Activated CD4-positive, CD25-positive, alpha-beta regulatory T cell (primary cell): ENCODE measurements around the gene MAP3K8.

Experiments
- DNase-seq, 4 experiments: peaks; one replicate each; lab custom pipeline; 2025; lab: John Stamatoyannopoulos, UW

MAP3K8 gene

DNA sequence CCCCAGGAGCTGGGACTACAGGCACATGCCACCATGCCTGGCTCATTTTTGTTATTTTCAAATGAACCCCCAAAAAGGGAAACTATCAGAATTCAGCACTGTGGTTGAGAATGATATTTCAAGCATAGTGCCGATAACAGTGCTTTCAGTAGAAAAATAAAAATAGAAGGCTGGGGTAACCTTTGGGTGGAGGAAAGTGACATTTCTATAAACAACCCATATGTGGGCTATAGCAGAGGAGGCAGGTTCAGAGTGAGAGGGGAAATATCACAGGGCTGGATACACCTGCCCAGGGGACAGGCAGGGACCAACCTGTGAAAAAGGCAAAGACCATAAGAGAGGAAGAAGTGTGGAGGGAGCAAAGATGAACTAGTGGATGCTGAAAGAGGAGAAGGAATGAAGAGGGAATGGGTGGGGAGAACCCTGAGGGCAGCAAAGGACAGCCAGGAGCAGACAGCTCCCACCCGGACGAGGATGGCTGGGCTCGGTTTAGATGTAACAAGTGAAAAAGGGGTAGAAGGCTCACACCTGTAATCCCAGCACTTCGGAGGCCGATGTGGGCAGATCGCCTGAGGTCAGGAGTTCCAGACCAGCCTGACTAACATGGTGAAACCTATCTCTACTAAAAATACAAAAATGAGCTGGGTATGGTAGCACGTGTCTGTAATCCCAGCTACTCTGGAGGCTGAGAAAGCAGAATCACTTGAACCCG lies 56.5 kb downstream of the MAP3K8 start:
- DNase-seq = no peak

DNA sequence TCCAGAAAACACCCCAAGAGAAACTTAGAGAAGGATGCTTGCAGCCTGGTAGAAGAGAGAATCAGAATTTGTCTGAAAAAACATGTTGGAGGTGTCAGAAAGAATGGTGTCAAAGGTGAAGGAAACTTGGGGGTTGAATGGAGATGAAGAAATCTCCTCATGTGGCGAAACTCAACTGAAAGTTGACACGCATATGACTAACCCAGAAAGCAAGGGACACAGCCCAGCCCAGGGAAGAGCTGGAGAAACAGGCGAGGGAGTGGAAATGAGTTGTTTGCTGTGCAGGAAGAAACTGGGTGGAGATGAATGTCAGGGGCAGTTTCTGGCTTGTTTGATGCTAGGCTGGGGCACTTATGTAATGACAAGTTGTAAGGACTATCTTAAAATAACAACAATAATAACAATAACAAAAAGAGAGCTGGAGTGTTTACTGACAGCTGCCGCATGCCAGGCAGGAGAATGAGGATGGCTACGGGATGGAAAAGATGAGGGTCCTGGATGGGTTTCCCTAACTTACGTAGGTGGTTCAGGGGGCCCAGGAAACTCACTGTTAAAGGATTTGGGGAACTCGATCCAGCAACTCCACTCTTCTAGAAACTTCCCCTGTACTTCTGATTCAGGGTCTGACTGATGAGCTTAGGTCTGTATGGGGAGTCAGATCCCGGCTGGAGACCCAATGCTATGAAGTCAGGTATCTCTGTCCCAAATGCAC lies 57.4 kb downstream of the MAP3K8 start:
- DNase-seq = no peak

DNA sequence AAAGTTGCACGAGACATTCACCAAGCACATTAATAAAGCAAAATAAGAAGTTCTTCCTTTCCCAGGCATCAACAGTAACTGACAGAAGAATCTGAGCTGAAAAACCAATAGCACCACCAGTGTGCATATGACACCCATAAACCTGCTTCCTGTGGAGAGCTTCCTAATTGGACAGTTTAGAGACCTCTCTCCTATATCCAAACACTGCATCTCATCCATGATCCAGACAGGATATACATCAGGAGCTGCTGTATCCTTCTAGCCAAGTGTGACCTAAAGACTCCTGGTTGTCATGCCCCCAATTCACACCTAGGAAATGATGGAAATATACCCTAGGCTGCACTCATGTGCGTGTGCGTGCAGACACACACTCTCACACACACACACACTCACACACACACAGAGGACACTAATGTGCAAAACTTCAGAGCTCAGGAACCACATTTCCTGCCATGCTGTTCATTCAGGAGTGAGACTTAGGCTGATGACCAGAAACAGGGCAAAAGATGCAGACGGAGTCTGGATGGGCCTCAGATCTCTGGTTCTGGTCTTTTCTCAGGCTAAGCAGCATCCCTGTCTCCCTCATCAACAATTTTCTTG lies 58.0 kb downstream of the MAP3K8 start:
- no peak for DNase-seq

DNA sequence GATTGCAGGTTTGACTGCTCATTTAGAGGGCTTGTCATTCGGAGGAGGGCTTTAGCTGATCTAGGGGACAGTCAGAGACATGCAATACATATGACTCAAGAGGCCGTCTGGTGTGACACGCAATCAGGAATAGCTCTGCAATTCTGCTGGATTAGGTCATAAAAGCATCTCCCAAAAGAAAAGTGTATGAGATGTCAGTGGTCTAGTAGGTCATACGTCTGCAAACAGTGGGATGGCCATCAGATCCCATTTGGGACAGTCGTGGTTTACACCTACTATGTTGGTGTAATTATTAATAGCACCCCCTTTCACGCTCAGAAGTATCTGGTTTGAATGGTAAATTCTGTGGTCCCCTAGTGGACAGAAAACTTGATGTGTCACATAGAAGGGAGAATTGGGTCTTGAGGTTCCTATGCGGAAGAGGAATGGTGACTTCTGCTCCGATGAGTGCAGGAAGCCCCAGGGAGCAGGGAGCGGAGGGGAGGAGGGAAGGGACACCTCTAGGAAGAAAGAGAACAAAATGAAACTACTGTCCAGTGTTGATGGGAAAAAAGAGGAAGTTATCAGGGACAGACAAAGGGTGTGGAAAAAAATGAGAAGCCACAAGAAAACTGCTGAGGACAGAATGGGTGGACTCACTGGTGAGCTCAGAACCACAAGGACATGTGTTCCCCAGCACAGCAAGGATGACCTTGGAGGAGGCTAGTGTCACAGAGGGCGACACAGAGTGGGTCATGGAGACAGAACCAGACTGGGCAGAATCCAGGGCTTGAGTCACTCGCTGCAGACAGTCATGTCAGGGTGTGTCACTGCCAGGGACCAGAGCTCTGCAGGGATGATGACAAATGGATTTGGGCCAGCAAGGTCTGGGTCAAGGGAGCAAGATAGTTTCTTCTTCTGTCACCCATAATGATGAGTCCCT lies 59.9 kb downstream of the MAP3K8 start:
- no peak for DNase-seq

DNA sequence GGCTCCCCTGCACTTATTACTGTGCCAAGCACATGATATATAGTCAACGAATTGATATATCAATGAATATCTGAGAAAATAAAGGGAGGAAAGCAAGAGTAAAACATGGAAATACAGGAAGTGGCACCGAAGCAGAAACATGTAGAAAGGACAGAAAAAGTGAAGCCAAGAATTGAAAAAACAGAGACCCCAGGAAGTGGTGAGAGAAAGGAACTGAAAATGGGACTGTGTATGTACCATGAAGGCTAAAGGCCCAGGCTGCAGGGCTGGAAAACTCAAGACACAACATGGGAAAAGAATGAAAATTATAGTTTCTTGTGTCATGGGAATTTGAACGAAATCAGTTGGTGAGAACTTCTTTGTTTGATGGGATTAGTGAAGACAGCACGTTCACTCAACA lies 60.6 kb downstream of the MAP3K8 start:
- no peak for DNase-seq

DNA sequence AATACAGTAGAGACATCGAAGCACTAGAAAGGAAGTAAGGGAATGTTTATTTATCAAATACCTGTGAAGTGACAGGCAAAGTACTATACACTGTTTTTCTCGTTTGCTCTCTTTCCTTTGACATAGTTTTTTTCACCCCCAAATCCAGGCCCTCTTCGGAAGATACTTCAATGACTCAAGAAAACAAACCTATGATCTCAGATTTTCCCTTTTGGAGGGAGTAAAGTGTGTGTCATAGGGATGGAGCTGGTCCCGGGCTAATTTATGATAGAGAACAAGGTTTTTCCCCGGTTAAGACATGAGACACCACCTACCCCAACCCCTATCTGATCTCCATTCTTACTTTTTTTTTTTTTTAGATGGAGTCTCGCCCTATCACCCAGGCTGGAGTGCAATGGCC lies 61.7 kb downstream of the MAP3K8 start:
- DNase-seq = no peak

DNA sequence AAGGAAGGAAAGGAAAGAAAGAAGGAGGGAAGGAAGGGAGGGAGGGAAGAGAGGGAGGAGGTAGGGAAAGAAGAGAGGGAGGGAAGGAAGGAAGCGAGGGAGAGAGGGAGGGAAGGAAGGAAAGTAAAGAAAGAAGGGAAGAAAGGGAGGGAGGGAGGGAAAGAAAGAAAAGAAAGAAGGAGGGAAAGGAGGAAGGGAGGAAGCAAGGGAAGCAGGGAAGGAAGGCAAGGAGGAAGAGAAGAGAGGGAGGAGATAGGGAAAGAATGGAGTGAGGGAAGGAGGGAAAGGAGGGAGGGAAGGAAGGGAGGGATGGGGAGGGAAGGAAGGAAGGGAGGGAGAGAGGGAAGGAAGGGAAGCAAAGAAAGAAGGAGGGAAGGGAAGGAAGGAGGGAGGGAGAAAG lies 65.8 kb downstream of the MAP3K8 start:
- no peak for DNase-seq

DNA sequence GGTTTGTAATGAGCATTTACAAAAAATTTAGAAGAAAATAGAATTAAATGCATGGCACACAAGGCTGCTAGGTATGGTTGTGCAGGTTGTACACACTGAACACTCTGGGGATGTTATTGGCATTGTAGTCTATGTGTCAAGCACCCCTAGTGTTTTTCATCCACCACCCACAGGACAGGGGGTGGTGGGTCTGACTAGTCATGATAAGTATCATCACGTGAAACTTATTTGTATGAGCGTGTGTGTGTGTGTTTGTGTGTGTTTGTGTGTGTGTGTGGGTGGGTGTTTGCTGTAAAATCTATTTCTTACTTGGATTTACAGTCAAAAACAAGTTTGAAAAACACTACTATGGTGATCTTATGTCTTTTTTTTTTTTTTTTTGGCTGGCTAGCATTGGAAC lies 66.5 kb downstream of the MAP3K8 start:
- DNase-seq = no peak

DNA sequence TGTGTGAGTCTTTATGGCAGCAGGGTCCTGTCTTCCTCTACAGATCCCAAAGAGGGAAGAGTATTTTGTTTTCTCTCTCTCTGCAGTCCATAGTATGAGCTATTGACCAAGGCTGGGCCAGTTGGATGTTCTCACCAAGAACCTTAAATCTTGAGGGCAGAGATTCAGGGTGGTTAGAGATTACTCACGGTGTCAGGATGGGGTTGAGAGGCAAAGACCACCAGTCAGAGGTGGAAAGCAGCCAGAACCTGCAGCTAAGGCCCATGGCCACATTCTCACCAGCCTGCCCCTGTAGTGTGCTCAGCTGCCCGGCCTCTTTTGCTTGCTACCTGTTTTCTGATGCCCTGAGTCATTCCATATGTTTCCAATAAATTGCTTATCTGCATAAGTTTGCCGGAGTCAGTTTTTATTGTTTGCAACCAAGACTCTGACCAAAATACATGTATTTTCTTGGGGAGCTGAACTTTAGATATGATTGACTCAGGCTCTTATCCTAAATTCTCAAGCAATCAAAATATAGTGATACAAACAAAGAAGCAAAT lies 67.0 kb downstream of the MAP3K8 start:
- DNase-seq = no peak

DNA sequence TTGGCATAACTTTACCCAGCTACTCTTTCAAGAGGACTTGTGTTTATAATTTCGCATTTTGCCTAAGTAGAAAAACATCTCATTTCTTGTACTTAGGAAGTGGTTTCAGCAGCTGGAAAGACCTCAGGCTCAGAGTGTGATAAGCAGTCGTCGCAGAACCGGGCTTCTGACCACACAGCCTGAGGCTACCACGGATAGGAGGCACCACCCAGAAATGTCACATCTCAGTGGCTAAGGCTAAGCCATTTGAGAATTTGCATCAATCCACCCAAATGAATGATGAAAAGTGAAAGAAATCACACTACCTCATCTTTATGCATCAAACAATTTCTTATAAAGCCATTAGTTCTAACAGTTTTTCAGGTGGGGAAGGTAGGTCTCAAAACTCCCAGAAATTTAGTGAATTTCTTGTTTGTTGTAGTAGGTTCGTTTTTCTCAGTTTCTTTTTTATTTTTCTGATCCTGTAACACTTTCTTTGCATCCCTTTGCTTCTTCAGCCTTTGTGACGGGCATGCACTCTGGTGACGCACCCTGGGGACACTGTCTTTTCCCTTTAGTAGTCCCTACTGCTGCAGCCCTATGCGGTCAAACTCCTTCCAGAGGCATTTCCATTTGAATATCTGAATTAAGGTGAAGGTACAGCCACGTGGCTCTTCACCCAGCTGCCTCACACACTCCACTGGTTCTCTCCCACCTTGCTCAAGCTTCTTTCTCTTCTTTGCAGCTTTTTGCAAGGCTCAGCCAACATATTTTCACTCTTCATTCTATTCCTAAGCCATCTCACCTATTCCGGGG lies 68.5 kb downstream of the MAP3K8 start:
- no peak for DNase-seq

DNA sequence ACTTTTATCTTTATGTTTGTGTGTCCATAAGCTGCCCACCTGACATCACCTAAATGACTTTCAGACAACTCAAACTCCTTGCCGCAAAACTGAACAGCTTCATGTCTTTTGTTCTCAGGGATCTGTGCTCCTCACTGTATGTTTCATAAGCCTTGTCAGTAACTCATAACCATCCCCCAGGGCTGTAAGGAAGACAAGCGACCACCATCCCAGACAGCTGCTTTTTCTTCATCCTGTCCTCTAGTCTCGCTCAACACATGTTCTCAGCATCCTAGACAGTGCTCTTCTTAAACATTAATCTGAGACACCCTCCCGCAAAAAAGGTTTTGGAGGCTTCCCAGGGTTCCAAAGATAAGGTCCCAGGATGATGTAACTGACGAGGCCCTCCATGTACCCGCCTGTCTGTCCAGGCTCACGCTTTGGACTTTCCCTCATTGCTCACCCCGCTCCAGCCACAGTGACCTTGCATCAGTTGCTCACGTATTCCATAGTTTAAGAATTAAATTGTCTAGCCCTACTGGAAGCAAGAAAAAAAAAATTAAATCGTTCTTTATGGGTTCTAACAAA lies 69.8 kb downstream of the MAP3K8 start:
- DNase-seq = no peak

DNA sequence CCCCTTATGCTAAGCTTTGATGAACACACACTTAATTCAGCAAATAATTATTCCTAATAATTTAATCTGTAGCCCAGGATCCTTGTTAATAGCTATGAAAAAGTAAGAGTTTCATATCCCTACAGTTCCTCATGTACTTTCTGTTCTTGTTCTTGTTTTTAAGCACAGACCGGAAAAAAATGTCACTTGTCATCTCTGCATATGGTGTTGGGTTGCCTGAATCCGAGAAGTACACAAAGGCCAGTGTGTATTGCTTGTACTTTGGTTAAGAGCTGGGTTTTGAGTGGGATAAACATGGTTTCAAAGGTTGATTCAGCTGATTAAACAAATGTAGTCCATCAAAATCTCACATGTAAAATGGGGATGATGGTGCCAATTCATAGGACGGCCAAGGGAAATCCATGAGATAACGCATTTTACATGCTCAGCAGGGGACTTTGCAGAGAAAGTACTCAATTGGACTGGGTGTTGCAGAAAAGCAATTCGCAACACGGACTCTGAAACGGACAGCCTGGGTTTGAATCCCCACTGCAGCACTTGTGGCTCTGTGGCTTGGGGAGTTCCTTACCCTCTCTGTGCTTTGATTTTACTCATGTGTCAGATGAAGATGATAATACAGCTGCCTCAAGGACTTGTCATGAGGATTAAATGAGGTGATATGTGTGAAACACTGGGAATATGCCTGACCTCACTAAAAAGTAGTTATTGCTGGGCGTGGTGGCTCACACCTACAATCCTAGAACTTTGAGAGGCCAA lies 71.7 kb downstream of the MAP3K8 start:
- DNase-seq = no peak

DNA sequence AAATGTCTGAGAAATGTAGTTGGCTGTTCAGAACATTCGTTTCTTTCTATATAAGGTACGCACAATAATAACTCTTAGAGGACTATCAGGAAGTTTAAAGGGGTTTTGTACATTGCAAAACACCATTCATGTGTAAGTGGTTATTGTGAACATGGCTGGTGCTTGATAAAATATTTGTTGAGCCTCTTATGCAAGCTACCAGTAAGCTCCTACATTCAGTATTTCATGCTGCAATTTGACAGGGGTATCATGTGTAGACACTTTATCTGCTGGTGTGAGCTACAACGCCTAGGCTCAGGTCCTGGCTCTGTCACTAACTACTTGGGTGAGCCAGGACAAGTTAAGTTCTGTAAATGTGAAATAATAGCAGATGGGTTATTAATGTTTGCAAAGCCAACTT lies 75.5 kb downstream of the MAP3K8 start:
- no peak for DNase-seq

DNA sequence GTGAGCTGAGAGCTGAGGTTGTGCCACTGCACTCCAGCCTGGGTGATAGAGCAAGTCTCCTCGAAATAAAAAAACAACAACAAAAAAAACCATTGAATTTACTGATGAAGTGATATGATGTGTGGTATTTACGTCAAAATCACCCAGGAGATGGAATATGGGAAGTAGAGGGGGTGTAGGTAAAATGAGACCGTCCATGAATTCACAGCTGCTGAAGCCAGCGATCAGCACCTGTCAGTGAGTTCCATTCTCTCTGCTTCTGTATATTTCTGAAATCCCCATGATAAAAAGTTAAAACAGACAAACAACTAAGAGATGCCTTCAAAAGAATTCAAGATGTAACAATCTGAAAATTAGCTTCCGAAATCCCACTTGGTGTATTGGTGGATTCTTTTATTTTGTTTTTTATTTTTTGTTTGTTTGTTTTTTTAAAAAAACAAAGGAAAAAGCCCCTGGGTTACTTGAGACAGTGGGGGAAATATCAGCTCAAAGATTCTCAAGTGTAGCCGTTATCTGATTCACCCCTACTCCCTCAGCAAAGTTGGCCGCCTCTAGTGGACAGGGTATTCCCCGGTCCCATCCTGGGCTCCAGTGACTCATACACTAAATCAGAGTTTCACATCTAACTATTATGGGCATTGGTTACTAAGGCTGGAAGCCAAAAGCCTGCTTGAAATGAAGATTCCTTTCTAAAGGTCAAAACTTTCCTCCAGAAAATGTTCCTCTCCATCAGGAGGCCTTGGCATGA lies 76.4 kb downstream of the MAP3K8 start:
- DNase-seq = no peak

DNA sequence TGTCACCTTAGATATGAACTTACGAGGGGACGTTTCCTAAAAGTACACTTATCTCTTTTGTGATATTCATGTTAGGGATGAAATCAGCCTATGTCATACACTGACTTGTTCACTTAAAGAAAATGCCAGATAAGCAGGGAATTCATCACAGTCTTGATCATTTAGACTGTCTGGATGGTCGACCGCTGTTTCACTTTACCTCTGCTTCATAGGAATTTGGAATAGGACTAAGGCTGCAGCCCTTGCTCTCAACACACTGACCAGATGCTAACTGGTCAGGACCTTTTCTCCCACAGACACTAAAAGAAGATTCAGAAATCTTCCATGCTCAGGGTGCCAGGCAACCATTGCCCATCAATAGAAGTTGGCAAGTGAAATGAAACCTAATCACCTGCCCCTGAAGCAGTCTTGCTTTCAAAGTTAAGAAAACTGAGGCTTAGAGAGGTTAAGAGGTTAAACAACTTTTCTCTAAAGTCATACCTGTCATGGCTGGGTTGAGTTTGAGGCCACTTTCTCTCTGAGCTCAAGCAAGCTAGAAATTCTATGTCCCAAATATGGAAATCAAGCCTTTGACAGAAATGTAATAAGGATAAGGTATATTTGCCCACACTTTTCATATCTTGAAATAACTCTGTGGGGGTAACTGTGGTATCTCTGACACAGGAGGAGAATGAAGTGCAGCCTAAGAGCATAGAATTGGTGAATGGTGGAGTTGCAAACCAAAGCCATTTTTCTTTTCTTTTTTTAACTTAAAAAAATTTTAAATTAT lies 77.1 kb downstream of the MAP3K8 start:
- DNase-seq = no peak
